ENCODE results near the gene C10orf53. TPM values are rescaled to one million over a fixed set of nuclear protein-coding genes. Genes with fewer than 3 reads are reported as not detected.

Gene C10orf53
- polyA plus RNA-seq, 2 of the 4 experiments (the other 2 are of a cell fraction), result not detected

GRCh38 chr10:49742683-49743463 is 63.4 kb downstream of the C10orf53 start:
- FAIRE-seq (no peak), ATAC-seq (no peak), DNase-seq (ENCODE audit: low read depth in 1 of 2, low spot score in 1 of 2) (no peak)
- ChIA-PET CTCF (interaction anchor here (1.0 kb wide), 1 partner anchor 150 kb away, joined by 3 read pairs; no protein-coding TSS in a partner anchor), POLR2A (no interaction called here)
- Histone ChIP-seq H3K27ac (no peak overlapping the region), H3K4me2 (no peak overlapping the region), H3K9me3 (no peaks in the 10 kb centered on the region), H3K4me1 (no peaks in the 10 kb centered on the region), H3K4me3 (no peak overlapping the region)
- WGBS (ENCODE audit: missing lambda C conversion rate), result 60% methylated on average over 11 of the region's 23 CpGs
- TF ChIP-seq RCOR1 (IDR thresholded peaks at IDR 0.05; ENCODE audit: low read depth, low read length) (no peak), E2F6 (IDR thresholded peaks at IDR 0.05; ENCODE audit: borderline replicate concordance, low read depth) (no peak), CBX2 (IDR thresholded peaks at IDR 0.05; ENCODE audit: borderline replicate concordance, low read depth) (no peak)

DNA sequence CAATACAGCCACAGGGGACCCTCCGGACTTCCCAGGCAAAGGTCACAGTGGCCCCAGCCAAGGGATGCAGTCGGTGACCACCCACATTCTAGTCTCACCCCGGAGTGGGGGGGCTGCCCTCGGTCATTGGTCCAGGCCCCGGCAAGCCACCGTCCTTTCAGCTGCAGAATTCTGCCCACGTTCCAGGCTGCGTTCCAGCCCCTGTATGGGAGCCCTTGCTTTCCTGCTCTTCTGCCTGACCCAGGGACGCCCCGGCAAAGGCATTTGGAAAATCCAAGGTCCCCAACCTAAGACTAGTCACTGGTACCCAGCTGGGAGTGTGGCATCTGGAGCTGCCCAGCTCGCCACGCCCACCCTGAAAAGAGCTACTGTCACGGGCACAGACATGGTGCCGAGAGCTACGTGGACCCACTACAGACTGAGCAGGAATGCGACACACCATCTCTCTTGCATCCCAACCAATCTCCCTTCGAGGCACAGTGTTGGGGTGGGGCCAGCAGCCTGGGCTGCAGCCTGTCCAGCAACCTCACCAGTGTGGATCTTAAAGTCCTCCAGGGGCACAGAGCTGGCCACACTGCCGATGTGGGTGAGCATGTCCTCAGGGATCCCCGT is 64.1 kb downstream of the C10orf53 start:
- H3K4me3 ChIP-seq, result no peak overlapping the region
- no peak overlapping the region for H3K4me2 ChIP-seq
- no peak for TF ChIP-seq ZFP36 (IDR thresholded peaks at IDR 0.05; ENCODE audit: borderline replicate concordance, partially characterized antibody)
- TF ChIP-seq RCOR1 (IDR thresholded peaks at IDR 0.05; ENCODE audit: low read depth, low read length), result no peak
- TF ChIP-seq EHMT2 (IDR thresholded peaks at IDR 0.05; ENCODE audit: low read depth), result no peak
- no peak for TF ChIP-seq CHD4 (IDR thresholded peaks at IDR 0.05; ENCODE audit: borderline replicate concordance)
- TF ChIP-seq, protein P1, sequence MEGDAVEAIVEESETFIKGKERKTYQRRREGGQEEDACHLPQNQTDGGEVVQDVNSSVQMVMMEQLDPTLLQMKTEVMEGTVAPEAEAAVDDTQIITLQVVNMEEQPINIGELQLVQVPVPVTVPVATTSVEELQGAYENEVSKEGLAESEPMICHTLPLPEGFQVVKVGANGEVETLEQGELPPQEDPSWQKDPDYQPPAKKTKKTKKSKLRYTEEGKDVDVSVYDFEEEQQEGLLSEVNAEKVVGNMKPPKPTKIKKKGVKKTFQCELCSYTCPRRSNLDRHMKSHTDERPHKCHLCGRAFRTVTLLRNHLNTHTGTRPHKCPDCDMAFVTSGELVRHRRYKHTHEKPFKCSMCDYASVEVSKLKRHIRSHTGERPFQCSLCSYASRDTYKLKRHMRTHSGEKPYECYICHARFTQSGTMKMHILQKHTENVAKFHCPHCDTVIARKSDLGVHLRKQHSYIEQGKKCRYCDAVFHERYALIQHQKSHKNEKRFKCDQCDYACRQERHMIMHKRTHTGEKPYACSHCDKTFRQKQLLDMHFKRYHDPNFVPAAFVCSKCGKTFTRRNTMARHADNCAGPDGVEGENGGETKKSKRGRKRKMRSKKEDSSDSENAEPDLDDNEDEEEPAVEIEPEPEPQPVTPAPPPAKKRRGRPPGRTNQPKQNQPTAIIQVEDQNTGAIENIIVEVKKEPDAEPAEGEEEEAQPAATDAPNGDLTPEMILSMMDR (IDR thresholded peaks at IDR 0.05), result no peak
- no peak for FAIRE-seq
- WGBS (ENCODE audit: missing lambda C conversion rate), result 37% methylated on average over 15 of the region's 19 CpGs
- no peak for ATAC-seq
- H3K27ac ChIP-seq, result no peak overlapping the region
- ChIA-PET CTCF (interaction anchor here (1.0 kb wide), 1 partner anchor 151 kb away, joined by 3 read pairs; no protein-coding TSS in a partner anchor), POLR2A (no interaction called here)
- H3K9me3 ChIP-seq, result no peaks in the 10 kb centered on the region
- H3K4me1 ChIP-seq, result no peaks in the 10 kb centered on the region
- no peak for DNase-seq (ENCODE audit: low read depth in 1 of 2, low spot score in 1 of 2)

GRCh38 chr10:49744091-49744685 is 64.7 kb downstream of the C10orf53 start:
- Histone ChIP-seq H3K4me2 (no peak overlapping the region), H3K27ac (no peak overlapping the region), H3K9me3 (no peaks in the 10 kb centered on the region), H3K4me1 (no peaks in the 10 kb centered on the region), H3K4me3 (no peak overlapping the region)
- FAIRE-seq (no peak), ATAC-seq (no peak), DNase-seq (ENCODE audit: low read depth in 1 of 2, low spot score in 1 of 2) (no peak)
- ChIA-PET CTCF (interaction anchor here (1.0 kb wide), 2 partner anchors 8 to 151 kb away, joined by 3 to 4 read pairs; no protein-coding TSS in a partner anchor), POLR2A (no interaction called here)
- no peak for TF ChIP-seq MAZ (IDR thresholded peaks at IDR 0.05; ENCODE audit: borderline replicate concordance, low read depth, low read length)
- TF ChIP-seq FOXS1 (CRISPR knock-in tag; IDR thresholded peaks at IDR 0.05), result no peak
- no peak for TF ChIP-seq ZC3H11A (IDR thresholded peaks at IDR 0.05)
- no peak for TF ChIP-seq FOSL2 (IDR thresholded peaks at IDR 0.05)
- no peak for TF ChIP-seq FOSL2 (CRISPR knock-in tag; IDR thresholded peaks at IDR 0.05)
- TF ChIP-seq MAFK (IDR thresholded peaks at IDR 0.05; ENCODE audit: partially characterized antibody), result no peak
- TF ChIP-seq, protein P2, sequence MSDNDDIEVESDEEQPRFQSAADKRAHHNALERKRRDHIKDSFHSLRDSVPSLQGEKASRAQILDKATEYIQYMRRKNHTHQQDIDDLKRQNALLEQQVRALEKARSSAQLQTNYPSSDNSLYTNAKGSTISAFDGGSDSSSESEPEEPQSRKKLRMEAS (IDR thresholded peaks at IDR 0.05), result no peak
- no peak for TF ChIP-seq BCL3 (IDR thresholded peaks at IDR 0.05)
- TF ChIP-seq HOXB13 (CRISPR knock-in tag; IDR thresholded peaks at IDR 0.05; ENCODE audit: low read depth), result no peak
- WGBS (ENCODE audit: missing lambda C conversion rate), result 10% methylated on average over 3 of the region's 6 CpGs

Data from A549 (cell line).